NCI-H526 (cell line): ENCODE results near the gene ZCCHC14.
"Not testable (repeated sequence)": the region's sequence is repeated elsewhere in the genome, so short reads cannot be mapped to it uniquely, and the experiment has no call there.

Experiments
- DNase-seq, 2 experiments: peaks; one replicate each; lab custom pipeline; 2025; lab: John Stamatoyannopoulos, UW

ZCCHC14 gene

DNA sequence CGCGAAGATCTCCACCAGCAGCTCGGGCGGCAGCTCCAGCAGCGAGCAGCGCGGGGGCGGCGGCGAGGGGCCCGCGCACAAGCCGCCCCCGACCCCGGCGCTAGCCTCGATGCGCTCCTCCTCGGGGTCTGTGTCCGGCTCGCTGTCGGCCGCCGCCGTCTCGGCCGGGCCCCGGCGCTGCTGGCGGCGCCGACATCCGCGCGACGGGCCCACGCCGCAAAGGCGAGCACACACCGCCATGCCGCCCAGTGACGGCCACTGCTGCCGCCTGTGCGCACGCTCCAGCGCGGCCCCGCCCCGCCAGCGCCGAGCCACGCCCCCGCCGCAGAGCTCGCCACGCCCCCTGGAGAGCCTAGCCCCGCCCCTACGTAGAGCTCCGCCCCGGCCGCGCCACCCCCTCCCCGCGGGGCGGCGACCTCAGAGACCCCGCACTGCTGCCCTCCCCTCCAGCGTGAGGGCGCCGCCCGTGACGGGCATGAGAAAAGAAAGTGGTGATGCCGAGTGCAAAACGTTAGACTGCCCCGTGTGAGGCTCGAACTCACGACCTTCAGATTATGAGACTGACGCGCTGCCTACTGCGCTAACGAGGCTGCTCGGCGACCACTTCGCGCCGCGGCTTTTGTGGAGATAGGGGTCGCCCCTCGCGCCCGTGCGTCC, 109.2 kb downstream of the ZCCHC14 start, which contains the start of gene FBXO31:
FBXO31 (minus strand) TSS at position 272 of the 657 bp plus-strand sequence; CDS start at position 240, 32 bp downstream.
- DNase-seq, result peak; percentile 56 to 84

DNA sequence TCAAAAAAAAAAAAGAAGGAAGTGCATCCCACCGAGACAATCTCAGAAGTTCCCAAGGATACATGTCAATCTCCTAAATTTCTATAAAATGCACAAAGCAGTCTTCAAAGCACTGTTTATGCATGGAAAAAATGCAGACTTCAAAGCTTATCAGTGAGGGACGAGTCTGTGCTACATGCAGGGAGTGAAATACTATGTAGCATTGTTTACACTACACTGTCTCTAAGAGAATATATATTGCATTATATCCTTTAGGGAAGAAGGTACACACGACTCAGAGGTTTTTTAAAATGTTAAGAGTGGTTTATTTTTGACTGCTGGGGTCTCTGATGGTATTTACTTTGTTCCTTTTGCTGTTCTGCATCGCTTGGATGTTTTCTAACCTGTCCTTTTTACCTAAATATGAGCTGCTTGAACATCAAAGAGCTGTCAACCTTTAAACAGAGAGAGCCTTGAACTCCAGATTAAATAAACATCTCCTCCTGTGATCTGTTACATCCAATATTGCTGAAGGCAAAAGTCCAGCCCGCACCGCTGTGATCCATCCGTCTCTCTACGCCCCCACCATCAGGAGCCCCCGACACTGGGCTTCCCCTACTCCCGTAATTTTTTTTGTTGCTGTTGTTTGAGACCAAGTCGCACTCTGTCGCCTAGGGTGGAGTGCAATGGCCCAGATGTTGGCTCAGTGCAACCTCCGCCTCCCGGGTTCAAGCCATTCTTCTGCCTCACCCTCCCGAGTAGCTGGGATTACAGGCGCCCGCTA, 110.6 kb downstream of the ZCCHC14 start:
- DNase-seq, result no peak

DNA sequence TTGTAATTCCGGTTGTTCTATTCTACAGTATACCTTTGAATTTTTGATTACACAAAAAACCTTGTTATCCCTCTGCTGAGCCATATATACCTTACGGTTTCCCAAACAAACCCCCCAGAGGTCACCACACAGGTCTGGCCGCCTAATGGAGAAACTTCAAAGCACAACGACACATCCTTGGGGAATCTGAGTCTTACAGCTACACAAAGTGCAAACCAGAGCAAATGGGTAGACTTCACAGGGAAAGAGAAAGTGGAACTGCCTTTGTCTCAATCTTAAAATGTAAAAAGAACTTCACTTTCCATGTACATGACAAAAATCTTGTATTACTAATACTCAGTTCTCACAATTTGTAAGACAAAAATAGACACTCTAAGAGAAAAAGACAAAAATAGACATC, 111.9 kb downstream of the ZCCHC14 start:
- DNase-seq, result no peak

DNA sequence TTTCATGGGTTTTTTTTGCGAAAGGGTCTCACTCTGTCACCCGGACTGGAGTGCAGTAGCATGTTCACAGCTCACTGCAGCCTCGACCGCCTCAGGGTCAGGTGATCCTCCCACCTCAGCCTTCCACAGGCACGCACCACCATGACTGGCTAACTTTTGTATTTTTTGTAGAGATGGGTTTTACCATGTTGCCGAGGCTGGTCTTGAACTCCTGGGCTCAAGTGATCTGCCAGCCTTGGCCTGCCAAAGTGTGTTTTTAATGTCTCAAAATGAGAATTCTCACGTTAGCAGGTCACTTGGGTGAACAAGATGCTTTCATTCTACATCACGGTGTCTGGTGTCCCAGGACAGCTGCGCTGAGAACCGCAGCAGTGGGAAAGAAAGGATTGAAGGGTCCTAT, 112.4 kb downstream of the ZCCHC14 start:
- no peak for DNase-seq

DNA sequence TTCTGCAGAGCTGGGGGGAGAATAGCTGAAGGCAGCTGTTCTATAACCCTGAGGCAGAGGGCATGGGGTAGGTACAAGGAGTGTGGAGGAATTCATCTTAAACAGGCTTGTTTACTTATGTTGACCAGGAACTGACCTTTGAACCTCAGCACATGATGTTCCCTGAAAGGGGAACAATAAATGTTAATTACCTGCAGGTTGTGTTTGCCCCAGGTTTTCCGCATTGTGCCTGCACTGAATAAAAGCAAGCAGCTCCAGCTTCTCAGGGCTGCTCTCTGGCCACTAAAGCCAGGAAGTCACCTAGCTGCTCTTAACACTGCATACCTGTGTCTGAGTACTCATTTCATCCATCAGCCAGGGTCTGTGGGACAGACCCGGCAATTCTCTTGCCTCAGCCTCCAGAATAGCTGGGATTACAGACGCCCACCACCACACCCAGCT, 113.5 kb downstream of the ZCCHC14 start:
- not testable (repeated sequence) for DNase-seq

DNA sequence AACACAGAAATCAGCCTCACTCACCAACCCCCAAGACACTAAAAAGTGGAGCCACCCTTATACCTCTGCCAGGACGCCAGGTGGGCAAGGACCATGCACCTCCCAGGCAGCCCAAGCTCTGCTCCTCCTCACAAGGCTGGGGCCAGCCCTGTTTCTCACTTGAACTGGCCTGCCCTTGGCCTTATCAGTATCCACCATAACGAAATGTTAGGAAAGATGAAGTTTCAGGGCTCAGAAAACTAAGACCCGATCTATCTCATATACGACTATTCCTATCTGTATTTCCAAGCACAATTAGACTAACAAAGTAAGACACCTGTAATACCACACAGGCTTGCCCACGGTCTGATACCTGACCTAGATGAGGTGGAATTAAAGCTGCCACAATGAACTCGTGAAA, 116.2 kb downstream of the ZCCHC14 start:
- no peak for DNase-seq

DNA sequence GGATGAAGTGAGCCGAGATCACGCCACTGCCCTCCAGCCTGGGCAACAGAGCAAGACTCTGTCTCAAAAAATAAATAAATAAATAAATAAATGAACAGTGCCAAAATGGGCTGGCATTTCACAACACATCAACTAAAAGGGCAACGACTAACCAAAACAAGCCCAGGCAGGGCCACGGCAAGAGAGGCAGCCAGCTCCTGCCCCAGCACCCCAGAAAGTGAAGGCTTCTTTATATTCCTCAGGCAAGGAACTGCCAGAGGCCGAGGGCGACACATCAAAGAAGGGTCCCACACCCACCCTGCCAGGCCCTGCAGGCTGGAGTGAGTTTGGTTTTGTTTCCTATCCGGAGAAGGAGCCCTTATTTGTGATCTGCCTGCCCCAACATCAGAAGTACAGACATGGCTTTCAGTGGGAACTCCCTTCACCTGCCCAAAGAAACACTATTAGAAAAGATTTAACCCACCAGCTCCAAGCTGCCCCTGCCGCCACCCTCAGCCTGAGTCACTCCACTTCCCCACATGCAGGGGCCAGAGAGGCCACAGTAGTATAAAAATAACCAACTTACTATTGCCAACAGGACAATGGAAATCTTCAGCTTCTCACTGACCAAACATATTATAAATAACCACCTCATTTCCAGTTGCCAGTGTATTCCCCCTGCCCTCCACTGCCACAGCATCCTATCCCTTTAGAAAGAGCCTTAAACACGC, 117.2 kb downstream of the ZCCHC14 start:
- DNase-seq, result no peak

DNA sequence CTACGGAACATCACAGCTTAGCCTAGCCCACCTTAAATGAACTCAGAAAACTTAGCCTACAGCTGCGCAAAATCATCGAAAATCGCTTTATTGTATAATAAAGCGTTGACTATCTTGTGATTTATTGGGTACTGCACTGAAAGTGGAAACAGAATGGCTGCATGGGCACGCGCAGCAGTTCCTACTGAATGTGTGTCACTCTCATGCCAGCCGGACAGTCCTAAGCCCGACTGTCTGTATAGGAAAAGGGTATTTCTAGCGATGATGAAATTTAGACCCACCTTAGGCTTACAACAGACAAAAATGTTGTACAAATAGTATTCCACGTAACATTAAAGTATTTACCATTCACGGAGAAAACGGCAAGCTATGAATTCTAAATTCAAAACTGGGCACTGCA, 118.5 kb downstream of the ZCCHC14 start:
- no peak for DNase-seq

DNA sequence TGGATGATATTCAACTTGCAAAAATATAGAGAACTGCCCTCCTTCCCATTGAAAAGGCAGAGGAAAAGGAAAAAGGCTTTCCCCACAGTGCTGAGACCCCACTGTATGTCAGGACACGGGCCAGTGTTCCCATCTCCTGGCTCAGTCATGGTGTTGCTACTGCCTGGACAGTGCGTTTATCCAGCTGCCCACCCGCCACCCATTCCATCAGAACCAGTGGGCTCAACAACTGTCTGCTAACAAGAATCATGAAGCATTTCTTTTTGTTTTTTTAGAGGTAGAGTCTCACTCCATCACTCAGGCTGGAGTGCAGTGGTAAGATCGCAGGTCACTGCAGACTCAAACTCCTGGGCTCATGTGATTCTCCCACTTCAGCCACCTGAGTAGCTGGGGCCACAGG, 120.5 kb downstream of the ZCCHC14 start:
- DNase-seq, result no peak

DNA sequence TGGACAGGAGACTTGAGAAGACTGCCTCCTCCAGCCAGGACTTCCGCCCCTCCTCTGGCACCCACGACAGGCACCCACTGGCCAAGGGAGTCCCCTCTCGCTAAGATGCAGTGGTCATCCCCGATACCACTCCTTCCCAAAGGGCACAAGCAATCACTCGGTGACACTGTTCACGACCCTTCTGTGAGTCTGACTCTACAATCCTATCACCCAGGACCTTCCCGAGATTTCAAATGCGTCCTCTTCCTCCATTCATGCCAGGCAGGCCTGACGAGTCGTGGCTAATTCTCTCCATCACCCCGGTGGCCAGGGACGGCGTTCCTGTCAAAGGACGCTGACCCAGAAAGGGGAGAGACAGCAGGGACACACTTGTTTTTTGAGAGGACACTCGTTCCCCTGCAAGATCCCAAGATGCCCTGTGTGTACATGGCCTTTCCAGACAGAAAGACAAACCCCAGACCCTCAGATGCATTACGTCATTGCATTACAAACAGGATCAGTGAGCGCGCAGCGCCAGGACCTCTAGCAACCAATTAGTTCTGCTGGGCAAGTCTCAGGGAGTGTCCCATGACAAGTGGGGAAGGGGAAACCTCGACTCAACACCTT, 121.5 kb downstream of the ZCCHC14 start:
- no peak for DNase-seq

DNA sequence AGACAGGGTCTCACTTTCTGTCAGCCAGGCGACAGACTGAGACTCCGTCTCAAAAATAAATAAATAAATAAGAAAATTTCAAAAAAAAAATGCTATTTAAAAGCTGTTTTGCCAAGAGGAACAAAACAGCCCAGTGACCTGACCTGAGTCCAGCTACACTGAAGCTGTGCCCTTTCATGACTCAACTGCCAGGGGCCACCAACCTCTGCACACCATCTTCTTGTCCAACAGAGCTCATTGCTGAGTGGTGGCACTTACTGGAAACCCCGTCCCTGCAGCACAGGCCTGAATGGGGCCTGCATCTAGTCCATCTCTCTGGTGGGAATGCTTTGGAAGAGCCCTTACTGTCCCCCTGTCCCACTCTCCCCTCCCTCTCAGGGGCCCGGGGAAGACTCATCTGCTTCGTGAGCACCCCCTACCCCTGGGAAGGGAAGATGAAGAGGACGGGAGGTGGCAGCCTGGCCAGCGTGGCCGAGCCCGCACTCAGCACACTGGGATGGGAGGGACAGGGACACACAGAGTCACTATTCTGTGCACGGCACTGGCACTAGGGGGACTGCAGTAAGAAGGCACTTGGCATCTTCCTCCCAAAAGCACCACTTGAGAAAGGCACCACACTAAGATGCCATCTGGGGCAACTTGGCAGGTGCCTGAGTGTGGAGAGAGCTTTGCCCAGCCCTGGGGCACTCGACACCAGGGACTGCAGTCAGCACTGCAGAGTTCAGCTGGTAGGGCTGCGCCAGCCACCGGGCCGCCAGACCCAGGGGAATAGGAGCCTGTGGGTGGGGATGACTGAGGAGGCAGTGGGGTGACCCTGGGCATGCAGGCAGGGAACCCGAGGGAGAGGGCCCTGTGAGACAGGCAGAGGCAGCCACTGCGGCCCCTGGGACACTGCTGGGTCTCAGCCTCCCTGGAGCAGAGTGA, 122.8 kb downstream of the ZCCHC14 start:
- DNase-seq, result no peak

DNA sequence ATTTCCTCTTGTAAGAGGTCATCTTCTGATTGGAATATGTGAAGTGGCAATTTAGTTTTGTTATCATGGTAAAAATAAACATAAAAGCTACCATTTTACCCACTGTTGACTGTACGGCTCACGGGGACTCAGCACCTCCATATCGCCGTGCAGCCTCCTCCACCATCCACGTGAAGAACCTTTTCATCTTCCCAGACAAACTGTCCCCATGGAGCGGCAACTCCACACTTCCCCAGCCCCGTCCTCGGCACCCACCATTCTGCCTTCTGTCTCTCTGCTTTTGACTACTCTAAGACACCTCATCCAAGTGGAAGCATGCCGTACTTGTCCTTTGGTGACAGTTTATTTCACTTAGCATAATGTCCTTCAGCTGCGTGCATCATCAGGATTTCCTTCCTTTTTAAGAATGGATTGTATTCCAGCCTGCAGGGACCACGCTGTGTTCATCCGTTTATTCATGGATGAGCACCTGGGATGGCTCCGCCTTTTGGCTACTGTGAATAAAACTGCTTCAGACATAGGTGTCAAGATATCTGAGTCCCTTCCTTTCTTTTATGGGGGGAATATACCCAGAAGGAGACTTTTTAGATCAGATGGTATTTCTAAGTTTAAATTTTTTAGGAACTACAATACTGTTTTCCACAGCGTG, 123.6 kb downstream of the ZCCHC14 start:
- peak in 1 of 2 experiments; percentile 15 for DNase-seq

DNA sequence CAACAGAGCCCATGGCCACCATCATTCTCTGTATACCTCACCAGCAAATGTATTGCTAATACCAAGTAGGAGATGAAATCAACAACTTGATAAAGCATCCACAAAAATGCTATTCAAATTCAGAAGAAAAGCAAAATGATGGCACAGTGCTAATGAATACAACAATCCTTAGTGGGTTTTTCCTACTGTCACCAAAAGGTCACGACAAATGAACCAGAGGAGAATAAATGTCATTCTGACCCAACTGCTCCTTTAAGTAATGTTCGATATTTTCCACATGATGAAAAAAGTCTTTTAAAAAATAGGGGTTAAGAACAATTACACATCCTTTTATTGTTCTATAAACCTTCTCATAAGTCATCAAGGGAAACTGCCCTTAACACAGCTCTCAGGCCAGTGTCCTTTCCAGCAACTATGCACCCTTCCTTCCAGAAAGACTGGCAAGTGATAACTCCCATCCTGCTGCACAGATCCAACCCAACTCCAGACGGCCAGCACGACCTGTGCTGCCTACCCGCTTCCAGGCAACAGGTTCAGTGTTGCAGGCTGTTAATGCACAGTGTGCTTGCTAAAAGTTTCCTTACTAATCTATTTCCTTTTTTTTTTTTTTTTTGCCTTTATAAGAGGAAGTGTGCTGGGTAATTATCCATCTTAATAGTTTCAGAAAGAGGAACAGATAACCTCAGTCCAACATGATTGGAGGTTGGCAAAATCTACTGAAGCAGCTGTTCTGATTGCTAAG, 124.6 kb downstream of the ZCCHC14 start:
- DNase-seq, result no peak

DNA sequence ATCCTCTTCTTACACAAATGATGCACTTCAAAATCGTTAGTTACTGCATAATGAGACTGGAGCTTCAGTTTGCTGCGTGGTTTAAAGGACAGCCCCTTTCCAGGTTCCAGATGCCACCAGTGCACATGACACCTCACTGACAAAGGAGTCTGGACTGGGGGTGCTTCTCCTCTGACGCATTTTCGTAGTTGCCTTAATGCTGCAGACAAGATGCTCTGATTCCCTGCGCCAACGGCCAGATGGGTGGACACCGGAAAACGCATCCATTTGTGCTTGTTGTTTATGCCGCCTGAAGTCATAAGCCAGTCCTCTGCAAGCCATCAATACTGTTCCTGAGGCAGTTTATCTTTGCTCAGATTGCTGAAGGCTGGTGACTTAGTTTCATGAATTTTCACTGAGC, 125.3 kb downstream of the ZCCHC14 start:
- no peak for DNase-seq

DNA sequence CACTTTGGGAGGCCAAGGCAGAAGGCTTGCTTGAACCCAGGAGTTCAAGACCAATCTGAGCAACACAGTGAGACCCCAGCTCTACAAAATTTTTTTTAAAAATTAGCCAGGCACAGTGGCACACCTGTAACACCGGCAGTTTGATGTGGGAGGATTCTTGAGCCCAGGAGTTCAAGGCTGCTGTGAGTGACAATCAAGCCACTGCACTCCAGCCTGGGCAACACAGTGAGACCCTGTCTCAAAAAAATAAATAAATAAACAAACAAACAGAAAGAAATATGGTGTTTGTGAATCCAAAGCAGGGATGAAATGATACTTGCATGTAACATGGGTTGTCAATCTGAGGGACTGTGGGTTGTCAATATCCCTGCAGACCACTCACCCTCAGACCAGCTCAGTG, 125.9 kb downstream of the ZCCHC14 start:
- no peak for DNase-seq

DNA sequence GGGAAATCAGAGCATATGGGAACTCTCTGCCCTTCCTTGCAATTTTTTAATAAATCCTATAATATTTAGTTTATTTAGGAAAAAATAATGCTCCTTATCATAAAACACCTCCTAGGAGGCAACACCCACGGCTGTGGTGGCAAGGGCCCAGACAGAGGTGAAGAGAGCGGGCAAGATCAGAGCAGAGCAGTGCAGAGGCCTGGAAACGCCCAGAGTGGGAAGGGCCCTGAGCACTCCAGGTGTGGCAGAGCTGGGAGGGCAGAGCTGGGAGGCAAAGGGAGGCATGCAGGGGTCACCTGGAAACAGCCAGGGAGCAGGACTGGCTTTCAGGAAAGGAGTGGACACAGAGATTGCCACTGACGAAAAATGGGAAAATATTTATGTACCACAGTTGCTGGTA, 126.5 kb downstream of the ZCCHC14 start:
- no peak for DNase-seq

DNA sequence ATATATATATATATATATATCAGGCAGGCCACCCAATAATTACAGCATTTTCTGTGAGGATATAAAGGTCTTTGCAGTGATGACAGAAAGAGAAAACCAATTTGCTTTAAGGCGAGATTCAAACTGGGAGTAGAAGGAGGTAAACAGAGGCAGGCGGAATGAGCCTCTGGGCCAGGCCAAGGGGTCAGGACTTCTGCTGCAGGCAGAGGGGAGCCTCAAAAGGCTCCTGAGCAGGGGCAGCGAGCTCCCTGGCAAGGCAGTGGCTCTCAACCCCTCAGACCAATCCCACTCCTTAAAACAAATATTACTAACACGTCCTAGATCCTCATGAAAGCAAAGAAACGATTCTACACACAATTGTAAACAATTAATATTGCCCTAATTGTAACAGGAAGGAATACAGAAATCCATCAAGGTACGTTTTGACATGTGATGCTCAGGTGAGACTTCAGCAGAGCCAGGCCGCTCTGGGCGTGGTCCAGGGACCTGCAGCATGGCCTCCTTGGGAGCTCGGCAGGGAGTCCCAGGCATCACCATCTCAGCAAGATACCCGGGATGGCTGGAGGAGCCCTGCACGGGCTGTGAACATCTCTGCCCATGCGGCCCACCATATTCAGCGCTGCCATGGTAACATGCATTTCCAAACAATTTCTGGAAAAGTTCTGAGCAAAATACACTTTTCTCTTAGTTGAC, 127.7 kb downstream of the ZCCHC14 start:
- no peak for DNase-seq

DNA sequence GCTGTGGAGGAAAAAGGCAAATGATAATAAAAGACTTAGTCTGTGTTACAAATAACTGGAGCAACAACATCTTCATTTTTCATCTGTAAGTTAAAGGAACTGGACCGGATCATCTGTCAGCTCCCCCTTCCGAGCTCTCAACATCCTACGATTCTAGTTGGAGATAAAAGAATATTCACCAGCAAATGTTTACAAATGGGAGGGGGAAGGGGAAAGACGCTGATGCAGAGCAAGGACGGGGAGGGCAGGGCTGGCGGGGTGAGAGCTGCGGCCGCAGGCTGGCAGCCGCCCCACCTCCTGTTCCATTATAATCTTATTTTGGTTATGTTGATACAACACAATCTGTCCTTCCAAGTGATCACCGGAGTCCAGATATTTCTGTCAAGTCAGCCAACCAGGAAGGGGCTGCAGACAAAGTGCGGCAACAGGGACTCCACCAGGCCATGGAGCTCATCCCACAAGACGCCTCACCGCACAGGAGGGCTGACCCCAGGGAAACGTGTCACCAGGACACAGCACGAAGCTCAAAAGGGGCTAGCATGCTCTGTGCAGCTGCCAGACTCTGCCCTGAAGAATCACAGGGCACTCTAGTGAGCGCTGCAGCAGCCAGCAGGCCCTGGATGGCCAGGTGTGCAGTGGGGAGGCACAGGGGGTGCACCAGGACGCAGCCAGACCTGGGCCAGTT, 128.9 kb downstream of the ZCCHC14 start:
- peak in 1 of 2 experiments; percentile 26 for DNase-seq
